Measurements from ENCODE around the gene NSMF.
"Not testable (repeated sequence)": the region's sequence is repeated elsewhere in the genome, so short reads cannot be mapped to it uniquely, and the experiment has no call there.

Gene NSMF

DNA sequence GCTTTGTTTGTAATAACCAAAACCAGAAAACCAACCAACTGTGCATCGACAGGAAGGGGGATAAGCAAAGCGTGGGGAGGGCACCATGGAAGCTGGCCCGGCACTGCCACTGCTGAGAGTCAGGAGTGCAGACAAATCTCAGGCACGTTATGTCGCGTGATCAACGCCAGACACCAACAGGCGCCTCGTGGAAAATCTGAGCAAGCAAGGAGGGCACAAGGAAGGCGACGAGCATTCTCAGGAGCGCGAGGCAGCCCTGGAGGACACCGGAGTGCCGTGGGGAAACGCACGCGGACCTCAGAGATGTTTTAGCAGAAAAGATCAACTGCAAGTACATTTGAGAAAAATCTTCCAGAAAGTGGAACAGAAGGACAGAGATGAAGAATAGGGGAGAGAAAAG is 15.1 kb upstream of the NSMF start:
- DNase-seq, result no peak

DNA sequence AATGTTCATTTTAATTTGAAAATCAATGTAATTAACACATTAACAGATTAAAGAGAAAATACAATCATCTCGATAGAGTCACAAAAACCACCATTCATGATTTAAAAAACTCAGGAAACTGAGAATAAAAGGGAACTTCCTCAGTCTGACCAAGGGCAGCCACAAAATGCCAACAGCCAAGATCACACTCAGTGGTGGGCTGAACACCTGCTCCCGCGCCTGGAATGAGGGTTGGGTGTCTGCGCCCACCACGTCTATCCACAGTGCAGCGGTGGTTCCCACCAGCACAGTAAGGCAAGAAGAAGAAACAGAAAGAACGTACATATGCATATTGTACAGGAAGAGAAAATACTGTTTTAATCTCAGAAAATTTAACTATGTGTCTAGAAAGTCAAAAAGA is 11.7 kb upstream of the NSMF start:
- no peak for DNase-seq

DNA sequence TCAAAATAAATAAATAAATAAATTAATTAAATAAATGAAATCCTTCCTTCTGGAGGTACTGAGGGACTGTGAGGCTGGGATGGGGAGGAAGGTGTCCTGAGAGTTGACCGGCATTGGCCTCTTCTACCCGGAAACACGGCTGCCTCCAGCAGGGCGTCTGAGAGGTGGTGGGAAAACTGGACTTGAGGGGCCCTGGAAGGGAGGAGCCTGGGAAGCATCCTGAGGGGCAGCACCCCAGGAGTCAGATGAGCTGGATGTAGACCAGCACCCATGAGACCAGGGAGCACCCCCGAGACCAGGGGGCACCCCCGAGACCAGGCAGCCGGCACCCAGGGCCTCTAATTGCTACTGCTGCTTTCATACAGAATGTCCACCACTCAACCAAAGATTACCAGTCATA is 8.8 kb upstream of the NSMF start:
- no peak for DNase-seq

DNA sequence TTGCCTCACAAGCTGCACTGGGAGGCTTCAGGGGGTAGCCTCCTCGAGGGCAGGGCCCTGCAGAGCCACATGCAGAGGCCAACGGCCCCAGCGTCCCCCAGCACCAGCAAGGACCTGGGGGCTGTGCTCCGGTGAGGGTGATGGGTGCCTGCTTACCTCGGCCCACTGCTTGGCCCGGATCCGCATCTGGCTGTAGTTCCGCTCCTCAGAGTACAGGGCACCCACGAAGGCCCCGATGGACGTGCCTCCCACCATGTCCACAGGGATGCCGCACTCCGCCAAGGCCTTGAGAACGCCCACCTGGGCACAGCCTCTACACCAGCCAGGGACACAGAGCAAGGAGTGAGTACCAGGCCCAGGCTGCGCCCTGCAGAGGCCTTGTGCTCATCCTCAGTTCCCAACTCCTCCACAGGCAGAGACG is 8.0 kb upstream of the NSMF start:
- no peak for DNase-seq

DNA sequence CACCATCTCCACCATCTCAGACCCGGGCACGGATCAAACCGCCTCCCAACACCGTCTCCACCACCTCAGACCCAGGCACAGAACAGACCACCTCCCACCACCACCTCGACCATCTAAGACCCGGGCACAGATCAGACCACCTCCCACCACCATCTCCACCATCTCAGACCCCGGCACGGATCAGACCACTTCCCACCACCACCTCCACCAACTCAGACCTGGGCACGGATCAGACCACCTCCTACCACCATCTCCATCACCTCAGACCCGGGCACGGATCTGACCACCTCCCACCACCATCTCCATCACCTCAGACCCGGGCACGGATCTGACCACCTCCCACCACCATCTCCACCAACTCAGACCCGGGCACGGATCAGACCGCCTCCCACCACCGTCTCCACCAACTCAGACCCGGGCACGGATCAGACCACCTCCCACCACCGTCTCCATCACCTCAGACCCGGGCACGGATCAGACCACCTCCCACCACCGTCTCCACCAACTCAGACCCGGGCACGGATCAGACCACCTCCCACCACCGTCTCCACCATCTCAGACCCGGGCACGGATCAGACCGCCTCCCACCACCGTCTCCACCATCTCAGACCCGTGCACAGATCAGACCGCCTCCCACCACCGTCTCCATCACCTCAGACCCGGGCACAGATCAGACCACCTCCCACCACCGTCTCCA is 7.4 kb upstream of the NSMF start:
- not testable (repeated sequence) for DNase-seq

DNA sequence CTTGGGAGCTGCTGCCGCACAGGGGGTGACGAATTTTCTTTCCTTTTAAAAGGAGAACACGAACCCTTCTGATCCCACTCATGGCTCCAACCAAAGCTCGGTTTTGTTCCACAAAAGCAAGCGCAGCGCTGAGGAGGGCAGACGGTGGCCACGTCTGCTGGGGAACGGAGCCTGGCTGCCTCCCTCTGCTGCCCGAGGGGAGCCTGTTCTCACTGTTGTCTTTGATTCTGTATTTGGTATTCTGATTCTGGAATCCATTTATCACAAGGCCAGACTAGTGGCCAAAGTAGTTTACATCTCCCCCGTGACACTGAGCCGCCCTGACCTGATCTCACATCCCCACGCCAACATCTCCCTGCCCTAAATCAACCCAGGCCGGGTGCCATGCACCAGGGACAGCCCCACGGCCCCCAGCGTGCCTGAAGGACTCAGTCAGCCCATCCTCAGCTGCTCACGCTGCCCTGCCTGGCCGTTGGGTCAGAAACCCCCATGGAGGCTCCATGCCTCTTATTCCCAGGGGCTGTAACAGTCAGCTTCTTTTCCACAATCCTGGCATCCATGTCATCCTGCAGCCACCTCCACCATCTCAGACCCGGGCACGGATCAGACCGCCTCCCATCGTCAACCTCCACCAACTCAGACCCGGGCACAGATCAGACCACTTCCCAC is 6.7 kb upstream of the NSMF start:
- no peak for DNase-seq

DNA sequence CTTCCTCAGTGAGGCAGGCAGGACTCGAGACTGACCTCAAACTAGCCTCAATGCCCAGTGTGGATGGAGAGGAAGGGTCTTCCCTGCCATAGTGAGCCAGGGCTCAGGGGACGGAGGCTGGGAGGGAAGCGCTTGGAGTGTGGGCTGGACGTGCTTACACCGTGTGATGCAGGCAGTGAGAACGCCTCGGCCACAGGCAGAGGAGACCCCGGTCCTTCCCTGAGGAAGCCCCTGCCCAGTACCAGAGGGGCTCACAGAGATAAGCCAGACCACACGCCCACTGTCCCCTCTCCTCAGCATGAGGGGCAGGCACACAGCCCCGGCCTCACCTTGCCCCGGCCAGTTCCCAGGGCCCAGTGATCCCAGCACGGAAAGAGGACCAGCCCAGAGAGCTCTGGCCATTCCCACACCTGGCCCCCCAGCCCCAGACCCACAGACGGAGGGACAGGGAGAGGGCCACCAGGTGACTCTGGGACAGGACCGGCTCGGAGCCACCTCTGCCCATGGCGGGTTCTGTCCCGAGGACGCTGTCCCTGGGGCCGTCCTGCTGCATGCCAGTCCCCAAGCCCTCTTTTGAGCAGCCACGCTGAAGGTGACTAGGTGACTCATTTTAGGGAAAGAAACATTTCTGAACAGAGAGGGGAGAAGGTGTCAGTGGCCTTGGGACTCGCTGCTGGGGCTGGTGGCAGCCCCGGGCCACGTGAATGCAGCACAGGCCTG is 6.0 kb upstream of the NSMF start:
- DNase-seq, result no peak

DNA sequence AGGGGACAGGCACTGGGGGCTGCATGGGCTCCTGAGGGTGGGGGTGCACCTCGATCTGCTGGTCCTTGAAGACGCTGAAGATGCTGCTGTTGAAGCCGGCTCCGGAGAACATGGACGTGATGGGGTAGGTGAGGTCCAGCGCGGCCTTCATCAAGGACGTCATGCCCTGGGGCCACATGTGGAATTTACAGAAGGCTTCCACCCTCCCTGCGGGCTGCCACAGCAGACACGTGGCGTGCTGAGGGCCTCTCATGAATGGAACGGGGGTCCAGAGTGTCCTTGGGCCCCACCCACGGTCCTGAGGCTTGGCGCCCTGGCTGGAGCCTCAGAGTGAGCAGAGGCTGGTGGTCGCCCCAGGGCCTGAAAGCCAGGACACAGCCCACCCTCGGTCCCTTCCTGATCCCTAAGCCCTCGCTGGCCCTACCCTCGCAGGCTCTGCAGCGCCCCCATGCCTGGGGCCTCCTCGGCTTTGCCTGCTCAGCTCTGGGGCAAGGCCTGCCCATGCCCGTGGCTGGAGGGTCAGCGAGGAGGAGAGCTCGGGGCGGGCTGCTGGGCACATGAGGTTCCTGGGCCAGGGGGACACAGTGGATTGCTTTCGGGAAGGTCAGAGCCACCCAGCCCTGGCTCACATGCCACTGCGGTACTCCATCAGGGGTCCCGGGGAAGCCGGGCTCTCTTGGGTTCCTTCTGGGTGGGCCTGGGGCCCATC is 5.3 kb upstream of the NSMF start:
- no peak for DNase-seq

DNA sequence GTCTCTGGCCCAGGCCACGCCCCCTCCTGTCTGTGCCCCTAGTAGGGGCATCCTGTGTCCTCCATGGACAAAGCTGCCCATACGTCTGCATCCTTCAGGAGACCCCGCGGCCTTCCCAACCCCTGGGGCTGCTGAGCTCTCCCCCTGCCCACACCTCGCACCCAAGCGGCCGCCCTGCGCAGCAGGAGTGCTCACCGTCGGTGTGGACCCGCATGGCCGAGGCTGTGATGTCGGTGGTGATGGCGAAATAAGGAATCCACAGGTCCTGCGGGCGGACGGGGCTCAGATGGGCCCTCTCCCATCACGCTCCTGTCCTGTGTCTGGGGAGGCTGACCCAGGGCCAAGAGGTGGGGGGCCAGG is 4.8 kb upstream of the NSMF start:
- DNase-seq, result no peak

DNA sequence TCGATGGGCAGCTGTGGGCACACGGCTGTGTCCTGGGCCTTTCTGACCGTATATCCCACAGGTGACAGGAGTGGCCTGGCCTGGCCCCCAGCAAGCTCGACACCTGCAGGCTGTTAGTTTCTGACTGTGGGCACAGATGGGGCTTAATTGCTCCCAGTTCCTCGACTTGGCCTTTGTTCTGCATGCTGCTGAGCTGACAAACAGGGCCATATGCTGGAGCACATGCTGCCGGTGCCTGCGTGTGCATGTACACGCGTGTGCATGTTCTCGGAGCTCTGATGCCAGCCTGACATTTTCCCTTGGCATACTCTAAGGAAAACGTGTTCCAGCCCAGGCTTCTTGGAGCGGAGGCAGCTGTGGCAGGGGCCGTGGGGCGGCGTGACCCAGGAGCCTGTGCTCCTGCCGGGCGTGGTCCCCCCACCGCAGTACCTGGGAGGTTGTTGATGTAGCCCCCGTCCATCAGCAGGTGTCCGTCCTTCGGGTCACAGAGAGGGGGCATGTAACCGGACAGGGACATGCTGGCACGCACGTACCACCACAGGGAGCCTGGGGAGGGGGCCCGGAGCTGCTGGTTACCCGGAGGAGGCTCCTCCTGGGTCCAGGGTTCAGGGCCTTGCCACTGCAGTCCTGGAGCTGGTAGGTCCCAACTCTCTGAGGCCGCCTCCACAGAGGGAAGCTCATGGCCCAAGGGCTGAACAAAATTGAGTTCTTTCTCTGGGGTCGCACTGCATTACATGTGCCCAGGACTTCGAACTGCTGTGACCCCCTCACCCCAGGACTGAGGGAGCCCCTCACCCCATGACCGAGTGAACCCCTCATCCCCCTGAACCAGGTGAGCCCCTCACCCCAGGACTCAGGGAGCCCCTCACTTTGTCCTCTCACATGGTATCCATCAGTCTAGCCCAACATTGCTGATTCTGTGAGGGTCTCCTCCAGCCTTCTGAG is 4.1 kb upstream of the NSMF start:
- DNase-seq, result no peak

DNA sequence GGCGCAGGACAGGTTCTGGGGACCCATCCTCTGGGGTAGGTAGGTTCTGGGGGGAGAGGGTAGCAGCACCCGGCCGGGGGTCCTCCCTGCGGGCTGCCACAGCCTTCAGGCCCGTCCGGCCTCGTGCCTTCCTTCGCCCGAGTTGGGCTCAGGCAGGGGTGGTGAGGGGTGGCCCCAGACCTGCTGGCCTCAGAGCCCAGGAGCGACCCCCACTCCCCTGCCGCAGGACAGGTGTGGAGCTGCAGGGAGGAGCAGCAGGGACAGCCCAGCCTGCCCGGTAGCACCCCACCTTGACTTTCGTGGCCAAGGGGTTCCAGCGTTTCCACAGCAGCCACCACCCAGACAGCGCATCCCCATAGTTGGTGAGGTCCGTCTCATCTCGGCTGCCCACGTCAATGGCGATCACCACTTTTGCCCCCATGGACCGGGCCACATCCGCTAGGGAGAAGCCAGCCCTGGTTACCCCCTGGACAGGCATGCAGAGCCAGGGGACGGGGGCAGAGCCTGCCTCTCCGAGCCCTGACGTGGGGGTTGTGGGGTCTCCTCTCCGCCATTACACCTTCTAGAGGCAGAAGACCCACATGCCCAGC is 3.4 kb upstream of the NSMF start:
- no peak for DNase-seq

DNA sequence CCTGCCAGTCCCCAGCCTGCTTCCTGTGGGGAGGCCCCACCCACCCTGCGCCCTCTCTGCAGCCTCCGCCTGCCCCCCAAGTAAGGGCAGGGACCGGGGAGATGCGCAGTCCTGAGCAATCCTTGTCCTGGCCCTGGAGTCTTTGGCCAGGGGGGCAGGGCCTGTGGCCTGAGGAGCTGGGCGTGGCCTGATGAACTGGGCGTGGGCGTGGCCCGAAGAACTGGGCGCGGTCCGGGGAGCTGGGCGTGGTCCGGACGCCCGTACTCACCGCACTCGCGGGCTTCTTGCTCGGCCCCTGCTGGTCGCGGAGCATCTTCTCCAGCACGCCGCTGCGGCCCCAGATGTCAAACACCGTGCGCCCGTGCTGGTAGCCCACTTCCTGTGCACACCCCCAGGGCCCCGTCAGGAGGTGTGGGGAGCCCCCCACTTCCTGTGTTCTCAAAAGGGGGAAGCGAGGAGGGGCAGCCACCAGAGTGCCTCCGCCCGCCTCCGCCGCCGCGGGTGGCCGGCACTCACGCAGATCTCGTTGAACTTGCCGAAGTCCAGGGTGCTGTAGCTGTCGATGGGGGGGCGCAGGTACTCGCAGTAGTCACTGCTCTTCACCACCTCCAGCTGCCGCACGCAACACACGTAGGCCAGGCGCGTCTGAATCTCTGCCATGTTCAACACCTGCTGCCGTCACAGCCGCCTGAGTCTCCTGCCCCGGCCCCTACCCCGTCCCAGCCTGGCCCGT is 2.7 kb upstream of the NSMF start:
- peak; percentile 77 for DNase-seq

DNA sequence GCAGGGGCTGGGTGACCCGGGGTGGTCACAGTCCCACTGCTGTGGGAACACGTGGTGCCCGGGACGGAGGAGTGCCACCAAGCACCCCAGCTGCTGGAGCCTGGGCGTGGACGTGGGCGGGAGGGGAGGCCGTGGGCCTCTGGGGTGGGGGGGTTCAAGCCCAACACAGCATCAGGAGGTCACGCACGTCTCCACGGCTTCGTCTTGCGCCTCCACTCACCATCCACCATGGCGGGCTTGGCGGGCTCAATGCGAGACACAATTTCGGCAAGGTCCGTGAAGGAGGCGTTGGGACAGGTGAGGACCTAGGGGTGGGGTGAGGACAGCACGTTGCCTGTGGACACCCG is 2.2 kb upstream of the NSMF start:
- DNase-seq, result no peak

DNA sequence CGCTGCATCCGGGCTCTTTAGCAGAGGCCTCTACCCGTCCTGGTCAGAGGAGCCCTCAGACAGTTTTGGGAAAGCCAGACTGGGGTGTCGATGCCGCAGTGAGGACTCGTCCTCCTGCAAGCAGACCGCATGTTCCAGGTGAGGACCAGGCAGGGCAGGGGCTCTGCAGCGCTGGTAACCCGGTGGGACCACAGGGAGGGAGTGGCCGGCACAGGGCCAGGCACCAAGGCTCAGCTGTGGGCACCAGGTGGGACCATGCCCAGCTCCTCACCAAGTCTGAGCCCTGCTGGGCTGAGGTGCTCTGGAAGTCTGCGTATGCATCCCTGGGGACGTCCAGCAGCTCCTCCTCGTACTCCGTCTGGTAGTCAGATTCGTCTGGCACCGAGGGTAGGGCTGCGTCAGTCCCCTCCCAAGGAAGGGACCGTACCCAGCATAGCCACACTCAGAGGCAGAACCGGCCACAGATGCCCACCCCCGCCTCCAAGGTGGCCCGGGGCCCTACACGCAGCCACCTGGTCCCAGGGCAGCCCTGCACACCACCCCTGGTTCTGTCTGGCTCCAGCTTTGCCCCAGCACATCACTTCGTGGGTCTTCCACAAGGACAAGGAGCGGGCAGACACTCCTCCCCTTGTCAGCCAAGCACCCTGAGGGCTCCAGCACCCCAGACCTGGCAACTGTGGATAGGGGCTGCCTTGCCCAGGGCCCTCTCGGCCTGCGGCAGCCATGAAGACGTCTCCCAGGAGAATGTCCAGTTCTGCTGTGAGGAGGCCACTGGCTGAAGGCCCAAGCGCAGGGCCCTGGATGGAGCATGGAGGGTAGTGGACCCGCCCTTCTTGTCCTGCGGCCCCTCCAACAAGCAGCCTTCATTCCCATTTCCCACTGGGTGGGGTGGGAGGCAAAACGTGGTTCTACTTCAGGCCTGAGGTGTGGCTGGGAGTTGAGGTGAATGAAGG is 1.5 kb upstream of the NSMF start:
- no peak for DNase-seq

DNA sequence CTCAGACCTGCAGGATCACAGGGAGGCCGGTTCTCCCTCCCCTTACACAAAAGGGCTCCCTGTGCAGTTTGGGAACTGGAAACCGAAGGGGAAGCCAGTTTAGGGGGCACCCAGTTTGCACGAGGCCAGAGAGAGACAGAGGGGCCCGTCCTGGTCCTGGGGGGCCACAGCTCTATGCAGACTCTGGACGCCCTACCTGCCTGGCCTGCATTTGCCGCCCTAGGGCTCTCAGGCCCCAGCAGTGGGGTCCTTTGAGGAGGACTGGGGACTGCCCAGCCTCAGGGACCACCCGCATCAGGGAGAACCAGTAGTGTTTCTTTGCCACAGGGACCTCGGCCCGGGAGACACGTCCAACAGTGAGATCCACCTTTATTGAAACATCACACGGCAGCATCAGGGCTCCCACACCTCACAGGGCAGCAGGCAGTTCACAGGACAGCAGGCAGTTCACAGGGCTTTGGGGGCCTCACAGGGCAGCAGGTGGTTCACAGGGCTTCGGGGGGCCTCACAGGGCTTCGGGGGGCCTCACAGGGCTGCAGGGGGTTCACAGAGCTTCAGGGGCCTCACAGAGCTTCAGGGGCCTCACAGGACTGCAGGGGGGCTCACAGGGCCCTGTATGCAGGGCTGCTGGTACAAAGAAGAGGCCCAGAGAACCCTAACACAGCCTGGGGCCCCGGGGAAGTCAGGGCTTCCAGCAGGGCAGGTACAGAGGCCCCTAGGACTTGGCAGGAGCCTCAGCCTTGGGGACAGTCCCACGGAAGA is 648 bp upstream of the NSMF start:
- DNase-seq, result no peak

DNA sequence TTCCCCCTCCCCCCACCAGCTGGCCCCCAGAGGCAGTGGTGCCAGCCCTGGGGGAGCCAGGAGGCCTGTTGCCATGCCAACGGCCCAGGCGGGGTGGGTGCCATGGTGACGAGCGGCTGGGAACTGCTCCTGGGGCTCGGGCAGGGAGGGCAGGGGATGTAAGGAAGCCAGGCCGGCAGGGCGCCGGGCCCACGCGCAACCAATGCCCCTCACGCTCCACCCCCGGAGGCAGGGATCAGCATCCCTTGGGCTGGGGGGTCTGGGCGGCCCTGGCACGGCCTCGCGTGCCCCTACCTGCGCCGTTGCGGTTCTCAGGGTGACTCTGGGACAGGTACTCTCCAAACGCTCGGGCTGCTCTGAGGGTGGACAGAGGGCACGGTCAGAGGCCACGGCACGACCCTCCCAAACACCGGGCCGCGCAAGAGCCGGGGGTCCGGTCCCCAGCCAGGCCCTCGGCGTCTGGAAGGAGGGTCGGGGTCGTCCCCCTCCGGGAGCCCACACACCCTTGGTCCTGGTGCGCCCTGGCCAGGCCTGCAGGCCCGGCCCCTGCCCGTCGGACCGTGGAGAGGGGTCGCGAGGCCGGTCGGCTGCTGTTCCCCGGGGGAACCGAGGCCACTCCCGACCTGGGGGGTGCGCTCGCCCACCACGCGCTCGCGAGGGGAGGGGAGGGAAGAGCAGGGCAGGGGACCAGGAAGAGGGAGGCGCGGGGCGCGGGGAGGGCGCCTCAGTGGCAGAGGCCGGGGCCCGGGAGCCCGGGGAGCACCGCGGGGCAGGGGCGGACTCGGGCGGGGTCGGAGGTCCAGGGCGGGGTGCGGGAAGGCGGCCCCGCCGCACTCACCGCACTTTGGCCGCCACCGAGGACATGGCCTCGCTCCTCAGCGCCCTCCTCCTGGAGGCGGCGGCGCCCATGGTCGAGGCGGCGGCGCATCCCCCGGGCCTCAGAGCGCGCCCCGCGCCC is 661 bp downstream of the NSMF start:
- no peak for DNase-seq

DNA sequence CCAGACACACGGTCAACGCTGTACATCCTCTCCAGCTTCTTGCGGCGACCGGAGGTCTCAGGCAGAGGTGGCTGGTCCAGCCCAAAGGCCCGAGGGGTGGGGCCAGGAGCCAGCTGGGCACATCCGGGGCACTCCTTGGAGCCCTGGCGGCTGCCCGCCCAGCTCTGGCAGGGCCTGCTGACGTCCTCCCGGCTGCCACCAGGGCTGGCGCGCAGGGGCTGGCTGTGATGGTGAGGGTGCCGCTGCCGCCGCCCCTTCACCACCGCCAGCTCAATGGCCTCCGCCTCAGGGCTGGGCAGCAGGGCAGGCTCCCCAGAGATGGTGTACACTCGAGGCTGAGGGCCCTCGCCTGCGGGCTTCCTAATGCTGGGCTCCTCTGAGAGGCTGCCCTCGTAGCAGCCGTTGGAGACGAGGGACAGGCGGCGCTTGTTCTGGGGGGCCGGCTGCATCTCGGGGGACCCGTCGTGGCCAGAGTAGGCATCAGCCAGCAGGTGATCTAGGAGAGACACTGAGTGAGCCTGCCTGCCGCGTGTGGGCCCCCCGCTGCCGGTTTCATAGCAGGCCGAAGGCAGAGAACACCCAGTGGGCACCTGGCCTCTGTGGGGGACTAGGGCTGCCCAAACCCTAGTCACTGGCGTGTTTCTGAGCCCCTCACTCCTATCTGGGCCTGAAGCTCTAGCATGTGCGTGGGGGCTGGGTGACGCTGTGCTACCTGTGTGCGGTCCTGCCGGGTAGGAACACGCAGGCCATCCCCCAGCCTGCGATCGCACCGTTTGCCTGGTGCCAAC is 1.5 kb downstream of the NSMF start:
- no peak for DNase-seq
